Fibroblast of skin of left quadriceps (primary cell): Measurements from ENCODE around the gene TMEM52.
"Not testable (repeated sequence)": the region's sequence is repeated elsewhere in the genome, so short reads cannot be mapped to it uniquely, and the experiment has no call there.

Source experiments
- DNase-seq, 2 experiments: peaks; one replicate each; pipeline ENCODE4 v3.0.0-alpha.2; 2013; ENCODE audit warnings: low read depth in 2 of 2

The TMEM52 gene

DNA sequence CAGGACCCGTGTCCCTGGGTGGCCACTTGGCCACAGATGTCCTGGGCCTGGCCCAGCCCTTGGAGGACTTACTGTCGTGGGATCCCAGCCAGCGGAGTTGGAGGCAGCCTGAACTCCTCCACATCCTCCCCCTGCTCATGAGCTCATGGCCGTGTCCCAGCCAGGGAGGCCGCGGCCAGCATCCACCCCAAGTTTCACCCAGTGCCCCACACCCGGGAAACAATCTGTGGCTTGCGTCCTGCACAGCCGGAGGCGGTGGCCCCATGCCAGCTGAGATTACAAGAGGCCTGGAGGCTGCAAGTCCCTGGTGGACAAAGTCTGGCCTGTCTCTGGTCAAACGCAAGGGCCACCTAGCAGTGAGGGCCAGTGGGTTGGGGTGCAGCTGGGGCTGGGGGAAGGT lies 27.5 kb upstream of the TMEM52 start:
- DNase-seq: no peak

- DNase-seq: no peak
Observed at GRCh38 chr1:1945782-1946393, 26.8 kb upstream of the TMEM52 start.

- DNase-seq: no peak
Observed at GRCh38 chr1:1943834-1944570, 24.9 kb upstream of the TMEM52 start.

DNA sequence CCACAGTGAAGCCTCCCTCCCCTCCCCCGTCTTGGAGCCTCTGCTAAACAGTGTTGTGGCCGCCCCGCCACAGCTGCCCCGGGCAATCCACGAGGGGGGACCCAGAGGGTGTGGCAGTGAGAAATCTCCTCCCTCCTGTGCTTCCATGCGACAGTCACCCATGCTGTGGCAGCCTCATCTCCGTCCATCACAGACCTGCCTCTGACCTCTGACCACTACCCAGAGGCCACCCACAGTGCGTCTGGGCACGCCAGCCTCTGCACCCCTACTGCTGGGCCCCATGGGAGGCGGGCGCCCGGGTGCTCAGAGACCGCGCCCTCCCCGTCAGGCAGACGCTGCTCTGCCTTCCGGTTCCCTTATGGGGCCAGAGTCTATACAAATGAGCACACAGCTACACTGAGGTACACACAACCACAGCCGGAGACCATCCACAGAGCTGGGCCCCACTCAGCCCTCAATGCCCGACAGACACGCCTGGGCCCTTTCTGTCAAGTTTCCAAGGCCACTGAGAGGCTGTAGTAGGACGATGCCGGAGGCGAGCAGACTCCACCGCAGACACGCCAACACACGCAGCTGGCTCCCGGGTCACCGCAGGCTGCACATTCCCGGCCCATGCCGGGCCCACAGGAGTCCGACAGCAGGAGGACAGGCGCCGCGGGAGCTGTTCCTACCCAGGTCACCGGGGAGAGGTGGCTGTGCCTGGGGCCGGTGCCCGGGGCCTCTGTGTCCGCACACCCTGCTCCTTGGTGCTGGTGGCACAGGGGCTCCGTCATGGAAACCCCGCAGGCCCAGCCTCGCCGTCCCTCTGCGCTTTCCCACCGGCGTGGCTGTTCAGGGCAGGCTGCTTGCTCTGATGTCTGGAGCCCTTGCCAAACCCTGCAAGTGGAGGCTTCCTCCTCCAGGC lies 23.9 kb upstream of the TMEM52 start:
- DNase-seq: no peak

- no peak for DNase-seq
Observed at GRCh38 chr1:1941868-1942752, 23.0 kb upstream of the TMEM52 start.

DNA sequence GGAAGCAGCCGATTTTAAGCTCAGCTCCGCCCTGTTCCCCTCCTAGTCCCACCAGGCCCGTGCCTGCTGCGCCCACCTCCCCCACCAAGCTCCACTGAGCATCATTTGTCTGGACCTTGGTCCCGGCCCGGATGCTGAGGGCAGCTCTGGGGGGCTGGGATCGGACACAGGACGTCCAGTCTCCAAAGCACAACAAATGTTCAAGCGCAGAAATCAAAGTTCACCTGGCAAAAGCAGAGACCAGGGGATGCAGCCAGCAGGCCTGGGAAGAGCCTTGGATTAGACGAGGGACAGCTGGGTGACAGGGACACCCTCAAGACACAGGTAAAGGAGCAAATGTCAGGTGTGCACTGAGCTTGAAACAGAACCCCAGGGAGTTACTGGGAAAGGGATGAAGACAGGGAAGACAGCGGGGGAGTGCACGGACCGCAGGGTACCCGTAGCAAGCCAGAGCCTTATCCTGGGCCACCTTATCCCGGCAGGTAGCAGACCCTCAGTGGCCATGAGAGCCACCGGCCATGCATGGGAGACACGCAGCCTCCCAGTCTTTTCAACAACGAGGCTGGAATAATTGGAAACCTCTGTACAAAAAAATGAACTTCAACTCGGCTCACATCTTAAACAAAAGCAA lies 22.2 kb upstream of the TMEM52 start:
- DNase-seq: no peak

DNA sequence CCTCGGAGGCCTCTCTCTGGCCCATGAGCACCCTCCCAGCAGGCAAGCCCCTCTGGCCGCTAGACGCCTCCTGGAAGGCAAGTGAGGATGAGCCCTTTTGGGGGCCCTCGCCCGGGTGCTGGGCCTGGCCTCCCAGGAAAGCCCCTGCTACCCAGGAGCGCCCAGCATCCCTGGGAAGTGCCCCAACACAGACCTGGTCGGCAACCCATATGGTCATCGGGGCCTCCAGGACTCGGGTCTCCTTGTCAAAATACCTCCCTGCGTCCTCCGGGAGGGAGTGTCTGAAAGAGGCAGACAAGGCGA lies 21.0 kb upstream of the TMEM52 start:
- DNase-seq: no peak

GRCh38 chr1:1939296-1940122 lies 20.4 kb upstream of the TMEM52 start:
- DNase-seq: no peak

DNA sequence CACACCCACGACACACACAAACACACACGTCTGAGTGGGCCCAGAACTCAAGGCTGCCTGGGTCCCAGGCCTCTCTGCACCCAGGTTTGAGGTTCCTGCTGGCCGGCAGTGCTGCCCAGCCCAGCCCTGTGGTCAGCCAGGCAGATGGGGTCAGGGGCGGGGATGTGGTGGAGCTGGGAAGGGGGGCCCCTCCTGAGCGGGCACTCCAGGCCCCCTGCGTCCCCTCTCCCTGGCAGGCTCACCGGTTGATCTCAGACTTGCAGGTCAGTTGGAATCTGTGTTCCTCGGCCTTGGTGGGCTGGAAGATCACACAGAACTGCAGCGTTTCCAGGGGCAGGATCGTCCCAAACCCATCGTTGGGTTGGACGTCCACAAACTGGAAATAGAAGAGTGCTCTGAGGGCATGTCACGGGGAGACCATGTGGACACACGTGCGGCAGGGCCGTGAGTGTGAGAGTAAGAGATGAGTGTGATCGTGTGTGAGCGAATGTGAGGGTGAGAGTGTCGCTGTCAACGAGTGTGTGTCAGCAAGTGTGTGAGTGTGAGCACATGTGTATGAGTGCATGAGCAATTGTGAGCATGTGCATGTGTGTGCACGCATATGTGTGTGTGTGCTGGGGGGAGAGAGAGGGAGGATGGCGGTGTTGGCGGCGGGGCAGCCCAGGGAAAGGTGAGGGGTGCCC lies 19.7 kb upstream of the TMEM52 start:
- DNase-seq: no peak

DNA sequence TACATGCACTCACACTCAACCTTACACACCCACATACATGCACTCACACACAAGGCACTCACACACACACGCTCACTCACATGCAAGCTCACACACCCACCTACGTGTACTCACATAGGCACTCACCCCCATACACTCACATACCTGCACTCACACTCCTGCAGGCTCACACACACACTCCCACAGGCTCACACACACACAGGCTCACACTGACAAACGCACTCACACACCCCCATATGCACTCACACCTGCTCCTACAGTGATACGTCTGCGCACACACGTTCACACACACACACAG lies 19.1 kb upstream of the TMEM52 start:
- DNase-seq: no peak

DNA sequence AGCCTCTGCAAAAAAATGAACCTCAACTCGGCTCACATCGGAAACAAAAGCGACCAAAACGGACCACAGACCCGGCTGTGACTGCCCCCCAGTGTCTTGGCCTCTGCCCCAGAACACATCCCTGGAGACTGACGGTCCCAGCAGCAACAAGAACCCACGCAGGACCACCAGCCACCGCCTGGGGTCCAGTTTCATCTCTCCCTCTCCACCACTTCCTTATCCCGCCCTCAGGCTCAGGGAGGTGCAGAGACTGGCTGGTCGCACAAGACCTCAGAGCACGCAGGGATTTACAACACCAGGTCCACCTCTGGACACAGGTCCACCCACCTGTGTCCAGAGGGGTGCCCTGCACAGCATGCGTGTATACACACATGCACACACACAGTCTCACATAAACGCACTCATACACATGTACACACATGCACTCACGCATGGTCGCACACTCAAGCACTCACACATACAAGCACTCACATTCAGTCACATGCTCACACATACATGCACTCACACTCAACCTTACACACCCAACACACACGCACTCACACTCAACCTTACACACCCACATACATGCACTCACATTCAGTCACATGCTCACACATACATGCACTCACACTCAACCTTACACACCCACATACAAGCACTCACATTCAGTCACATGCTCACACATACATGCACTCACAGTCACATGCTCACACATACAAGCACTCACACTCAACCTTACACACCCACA lies 18.6 kb upstream of the TMEM52 start:
- DNase-seq: no peak

DNA sequence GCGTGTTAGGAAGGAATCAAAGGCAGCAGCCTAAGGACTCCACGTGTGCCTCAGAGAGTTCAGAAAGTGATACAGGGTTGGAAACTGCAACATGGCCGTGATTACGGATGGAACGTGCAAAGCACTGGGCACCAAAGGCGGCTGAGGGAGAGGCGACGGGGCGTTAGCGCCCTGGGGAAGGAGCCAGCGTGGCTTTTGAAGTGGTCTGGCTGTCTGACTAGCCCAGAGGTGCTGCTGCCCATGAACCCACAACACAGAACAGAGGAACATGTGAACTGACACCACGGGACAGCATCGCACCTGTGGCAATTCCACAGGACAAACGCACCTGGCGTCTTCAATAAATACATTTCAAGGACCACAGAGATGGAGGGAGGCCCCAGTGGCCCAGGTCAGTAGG lies 18.0 kb upstream of the TMEM52 start:
- DNase-seq: no peak

GRCh38 chr1:1934848-1935247 lies 15.8 kb upstream of the TMEM52 start:
- DNase-seq: not testable (repeated sequence)

DNA sequence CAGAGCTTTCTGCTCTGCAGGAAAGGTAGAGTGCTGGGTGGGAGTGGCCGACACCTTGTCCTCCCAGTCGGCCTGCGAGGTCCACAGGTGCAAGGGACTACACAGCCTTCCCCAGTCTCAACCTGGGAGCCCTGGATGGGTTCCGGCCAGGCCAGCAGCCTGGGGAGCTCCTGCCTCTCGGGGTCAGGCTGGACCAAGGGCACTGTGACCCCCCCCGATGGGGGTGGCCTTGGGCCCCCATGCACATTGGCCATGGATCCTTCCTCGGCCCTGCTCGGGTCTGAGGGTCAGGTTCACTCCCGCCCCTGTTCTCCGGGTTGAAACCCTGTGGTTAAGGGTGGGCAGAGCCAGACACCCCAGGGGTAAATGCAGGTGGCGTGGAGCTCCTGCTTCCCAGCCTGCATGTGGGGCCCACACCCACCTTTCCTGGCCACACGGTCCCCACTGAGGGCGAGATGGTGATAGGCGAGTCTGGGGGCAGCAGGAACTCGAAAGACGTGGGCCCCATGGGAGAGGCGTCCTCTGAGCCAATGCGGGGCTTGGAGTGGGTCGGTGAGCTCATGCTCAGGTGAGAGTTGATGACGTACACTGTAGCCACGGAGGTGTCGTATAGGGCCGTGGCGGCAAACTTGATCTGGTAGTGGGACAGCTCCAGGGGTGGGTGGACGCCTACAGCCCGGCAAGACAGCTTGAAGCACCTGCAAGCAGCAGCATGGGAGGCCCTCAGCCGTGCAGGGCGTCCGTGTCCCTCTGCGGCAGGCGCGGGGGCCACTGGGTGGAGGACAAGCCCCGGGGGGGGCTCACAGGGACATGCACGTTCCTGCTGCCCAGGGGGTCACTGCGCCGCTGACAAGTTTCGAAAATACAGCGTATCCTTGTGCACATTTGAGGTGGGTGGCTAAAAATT lies 10.8 kb upstream of the TMEM52 start:
- DNase-seq: no peak

DNA sequence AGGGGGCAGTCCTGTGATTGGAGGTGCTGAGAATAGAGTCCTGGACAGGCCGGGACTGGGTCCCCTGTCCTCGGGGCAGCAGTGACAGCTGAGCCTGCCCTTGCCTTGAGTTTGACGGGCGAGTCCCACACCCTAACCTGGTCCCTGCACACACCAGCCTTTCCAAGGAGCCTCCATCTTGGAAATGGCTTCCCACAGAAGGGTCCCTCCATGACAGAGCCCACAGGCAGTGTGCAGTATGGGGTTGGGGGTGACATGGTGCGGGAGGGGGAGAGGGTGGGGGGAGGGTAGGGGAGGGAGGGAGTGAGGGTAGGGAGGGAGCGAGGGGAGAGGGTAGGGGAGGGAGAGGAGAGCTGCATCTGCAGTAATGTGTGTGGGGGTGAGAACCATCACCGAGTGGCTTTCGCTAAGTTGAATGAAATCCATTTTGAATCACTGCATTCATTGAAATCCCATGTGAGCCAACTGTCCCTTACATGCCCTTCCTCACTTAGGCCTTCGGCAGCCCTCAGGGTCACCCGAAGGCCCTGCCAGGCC lies 10.1 kb upstream of the TMEM52 start:
- no peak for DNase-seq

DNA sequence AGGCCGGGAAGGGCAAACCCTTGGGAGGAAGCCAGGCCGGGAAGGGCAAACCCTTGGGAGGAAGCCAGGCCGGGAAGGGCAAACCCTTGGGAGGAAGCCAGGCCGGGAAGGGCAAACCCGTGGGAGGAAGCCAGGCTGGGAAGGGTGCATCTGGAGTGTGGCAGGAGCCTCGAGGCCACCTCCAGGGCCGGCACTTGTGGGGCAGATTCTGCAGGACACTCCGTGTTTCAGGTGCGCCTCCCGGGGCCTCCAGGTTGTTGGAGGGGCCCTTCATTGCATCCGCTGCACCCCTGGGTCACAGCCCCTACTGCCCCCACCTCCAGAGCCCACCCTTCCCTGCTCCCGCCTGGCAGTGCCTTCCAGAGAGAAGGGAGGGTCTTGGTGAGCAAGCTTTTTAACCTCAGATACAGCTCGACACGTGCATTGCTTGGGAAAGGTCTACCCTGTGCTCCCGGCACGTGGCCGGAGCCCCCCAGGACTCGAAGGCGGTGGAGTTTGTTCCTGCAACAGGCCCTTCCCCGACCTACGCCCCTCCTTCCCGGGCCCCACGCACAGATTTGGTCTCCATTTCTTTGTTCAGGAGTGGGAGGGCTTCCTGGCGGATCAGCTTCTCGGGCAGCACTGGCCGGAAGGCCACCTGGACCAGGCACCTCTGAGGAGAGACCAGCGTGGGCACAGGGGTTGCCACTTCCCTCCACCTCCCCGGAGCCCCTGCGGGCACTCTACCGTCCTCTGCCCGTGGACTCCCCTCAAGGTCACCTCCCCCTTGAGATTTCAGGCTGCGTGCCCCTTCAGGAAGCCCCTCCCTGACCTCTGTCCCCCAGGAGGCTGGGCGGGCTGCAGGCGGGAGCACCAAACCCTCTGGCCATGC lies 9.4 kb upstream of the TMEM52 start:
- DNase-seq: no peak

DNA sequence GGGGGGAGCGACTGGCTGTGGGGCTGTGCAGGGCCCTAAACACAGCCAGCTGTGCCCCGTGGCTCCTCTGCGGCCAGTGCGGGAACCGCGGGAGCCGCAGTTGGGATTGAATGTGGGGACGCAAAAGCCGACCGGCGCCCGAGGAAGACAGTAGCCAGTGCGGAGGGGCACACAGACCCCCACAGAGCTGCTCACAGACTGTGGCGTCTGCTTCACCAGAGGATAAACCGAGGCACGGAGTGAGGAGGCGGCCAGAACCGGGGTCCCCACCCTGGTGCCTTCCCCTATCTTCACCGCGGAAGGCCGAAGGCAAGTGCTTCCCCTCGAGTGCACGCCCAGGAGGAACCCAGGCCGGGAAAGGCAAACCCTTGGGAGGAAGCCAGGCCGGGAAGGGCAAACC lies 8.7 kb upstream of the TMEM52 start:
- no peak for DNase-seq
